ENCODE data around the gene DAZAP1. TPM values are rescaled to one million over a fixed set of nuclear protein-coding genes. Genes with fewer than 3 reads are reported as not detected.

DAZAP1 gene
- total and polyA plus RNA-seq, 2 experiments from 2014 or later: 35.8 to 46.8 TPM

- peaks cover 32% of the 10 kb centered on the region for H3K4me1 ChIP-seq (ENCODE audit: insufficient read depth)
- DNase-seq (ENCODE audit: low spot score): peak; percentile 85
- H3K9me3 ChIP-seq (ENCODE audit: low read depth): no peaks in the 10 kb centered on the region
- peaks cover 50% of the 10 kb centered on the region for H4K20me1 ChIP-seq (ENCODE audit: insufficient read depth, poor library complexity, severe bottlenecking)
- no peak overlapping the region for H3K27ac ChIP-seq
- H3K79me2 ChIP-seq: no peaks in the 10 kb centered on the region
- no peak overlapping the region for H2AFZ ChIP-seq
- H3K36me3 ChIP-seq (replicated peaks; ENCODE audit: insufficient read depth, low read depth): no peaks in the 10 kb centered on the region
- peaks cover 47% of the 10 kb centered on the region for H3K27me3 ChIP-seq
- H3K4me2 ChIP-seq: peak overlapping the region; percentile 73
- TF ChIP-seq EZH2phosphoT487 (IDR thresholded peaks at IDR 0.05; ENCODE audit: low read depth, severe bottlenecking, unreplicated experiment) (peak; percentile 26), EZH2 (IDR thresholded peaks at IDR 0.05; ENCODE audit: borderline replicate concordance) (no peak)
- TF ChIP-seq, protein P1, sequence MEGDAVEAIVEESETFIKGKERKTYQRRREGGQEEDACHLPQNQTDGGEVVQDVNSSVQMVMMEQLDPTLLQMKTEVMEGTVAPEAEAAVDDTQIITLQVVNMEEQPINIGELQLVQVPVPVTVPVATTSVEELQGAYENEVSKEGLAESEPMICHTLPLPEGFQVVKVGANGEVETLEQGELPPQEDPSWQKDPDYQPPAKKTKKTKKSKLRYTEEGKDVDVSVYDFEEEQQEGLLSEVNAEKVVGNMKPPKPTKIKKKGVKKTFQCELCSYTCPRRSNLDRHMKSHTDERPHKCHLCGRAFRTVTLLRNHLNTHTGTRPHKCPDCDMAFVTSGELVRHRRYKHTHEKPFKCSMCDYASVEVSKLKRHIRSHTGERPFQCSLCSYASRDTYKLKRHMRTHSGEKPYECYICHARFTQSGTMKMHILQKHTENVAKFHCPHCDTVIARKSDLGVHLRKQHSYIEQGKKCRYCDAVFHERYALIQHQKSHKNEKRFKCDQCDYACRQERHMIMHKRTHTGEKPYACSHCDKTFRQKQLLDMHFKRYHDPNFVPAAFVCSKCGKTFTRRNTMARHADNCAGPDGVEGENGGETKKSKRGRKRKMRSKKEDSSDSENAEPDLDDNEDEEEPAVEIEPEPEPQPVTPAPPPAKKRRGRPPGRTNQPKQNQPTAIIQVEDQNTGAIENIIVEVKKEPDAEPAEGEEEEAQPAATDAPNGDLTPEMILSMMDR (IDR thresholded peaks at IDR 0.05; ENCODE audit: poor library complexity): peak; percentile 55
- no peaks in the 10 kb centered on the region for H3K9me2 ChIP-seq (replicated peaks; ENCODE audit: insufficient read depth)
- 38% methylated on average over 64 of the region's 83 CpGs for WGBS (ENCODE audit: low lambda C conversion rate, missing lambda C conversion rate)
- H3K4me3 ChIP-seq: no peak overlapping the region
Observed at GRCh38 chr19:1465191-1466016, 58.0 kb downstream of the DAZAP1 start.

DNA sequence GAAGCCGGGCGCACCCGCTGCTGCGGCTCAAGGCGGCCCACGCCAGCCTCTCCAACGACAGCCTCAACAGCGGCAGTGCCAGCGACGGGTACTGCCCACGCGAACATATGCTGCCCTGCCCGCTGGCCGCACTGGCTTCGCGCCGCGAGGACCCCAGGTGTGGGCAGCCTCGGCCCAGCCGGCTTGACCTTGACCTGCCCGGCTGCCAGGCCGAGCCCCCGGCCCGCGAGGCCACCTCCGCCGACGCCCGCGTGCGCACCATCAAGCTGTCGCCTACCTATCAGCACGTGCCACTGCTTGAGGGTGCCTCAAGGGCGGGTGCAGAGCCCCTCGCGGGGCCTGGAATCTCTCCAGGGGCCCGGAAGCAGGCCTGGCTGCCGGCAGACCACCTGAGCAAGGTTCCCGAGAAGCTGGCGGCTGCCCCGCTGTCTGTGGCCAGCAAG is 58.7 kb downstream of the DAZAP1 start:
- WGBS (ENCODE audit: low lambda C conversion rate, missing lambda C conversion rate): 40% methylated on average over 39 of the region's 41 CpGs
- H3K9me2 ChIP-seq (replicated peaks; ENCODE audit: insufficient read depth): no peaks in the 10 kb centered on the region
- no peaks in the 10 kb centered on the region for H3K79me2 ChIP-seq
- peaks cover 38% of the 10 kb centered on the region for H3K4me1 ChIP-seq (ENCODE audit: insufficient read depth)
- peaks cover 57% of the 10 kb centered on the region for H4K20me1 ChIP-seq (ENCODE audit: insufficient read depth, poor library complexity, severe bottlenecking)
- no peak for TF ChIP-seq EZH2phosphoT487 (IDR thresholded peaks at IDR 0.05; ENCODE audit: low read depth, severe bottlenecking, unreplicated experiment)
- no peak for TF ChIP-seq EZH2 (IDR thresholded peaks at IDR 0.05; ENCODE audit: borderline replicate concordance)
- TF ChIP-seq, protein P1 (IDR thresholded peaks at IDR 0.05; ENCODE audit: poor library complexity): no peak
- peaks cover 53% of the 10 kb centered on the region for H3K27me3 ChIP-seq
- peak overlapping the region; percentile 73 for H3K4me2 ChIP-seq
- H3K27ac ChIP-seq: no peak overlapping the region
- no peak for DNase-seq (ENCODE audit: low spot score)
- H3K36me3 ChIP-seq (replicated peaks; ENCODE audit: insufficient read depth, low read depth): no peaks in the 10 kb centered on the region
- H3K9me3 ChIP-seq (ENCODE audit: low read depth): no peaks in the 10 kb centered on the region
- H2AFZ ChIP-seq: no peak overlapping the region
- H3K4me3 ChIP-seq: no peak overlapping the region

DNA sequence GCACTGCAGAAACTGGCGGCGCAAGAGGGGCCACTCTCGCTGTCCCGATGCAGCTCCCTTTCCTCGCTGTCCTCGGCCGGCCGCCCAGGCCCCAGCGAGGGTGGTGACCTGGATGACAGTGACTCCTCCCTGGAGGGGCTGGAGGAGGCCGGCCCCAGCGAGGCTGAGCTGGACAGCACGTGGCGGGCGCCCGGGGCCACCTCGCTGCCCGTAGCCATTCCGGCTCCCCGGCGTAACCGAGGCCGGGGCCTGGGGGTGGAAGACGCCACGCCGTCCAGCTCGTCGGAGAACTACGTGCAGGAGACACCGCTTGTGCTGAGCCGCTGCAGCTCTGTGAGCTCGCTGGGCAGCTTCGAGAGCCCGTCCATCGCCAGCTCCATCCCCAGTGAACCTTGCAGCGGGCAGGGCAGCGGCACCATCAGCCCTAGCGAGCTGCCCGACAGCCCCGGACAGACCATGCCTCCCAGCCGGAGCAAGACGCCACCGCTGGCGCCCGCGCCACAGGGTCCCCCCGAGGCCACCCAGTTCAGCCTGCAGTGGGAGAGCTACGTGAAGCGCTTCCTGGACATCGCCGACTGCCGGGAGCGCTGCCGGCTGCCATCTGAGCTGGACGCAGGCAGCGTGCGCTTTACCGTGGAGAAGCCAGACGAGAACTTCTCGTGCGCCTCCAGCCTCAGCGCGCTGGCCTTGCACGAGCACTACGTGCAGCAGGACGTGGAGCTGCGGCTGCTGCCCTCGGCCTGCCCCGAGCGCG is 59.3 kb downstream of the DAZAP1 start:
- Histone ChIP-seq H3K79me2 (no peaks in the 10 kb centered on the region), H3K27ac (no peak overlapping the region), H2AFZ (no peak overlapping the region), H3K4me1 (ENCODE audit: insufficient read depth) (peaks cover 42% of the 10 kb centered on the region), H4K20me1 (ENCODE audit: insufficient read depth, poor library complexity, severe bottlenecking) (peaks cover 63% of the 10 kb centered on the region), H3K27me3 (peaks cover 59% of the 10 kb centered on the region), H3K9me2 (replicated peaks; ENCODE audit: insufficient read depth) (no peaks in the 10 kb centered on the region), H3K4me2 (peak overlapping the region; percentile 66), H3K36me3 (replicated peaks; ENCODE audit: insufficient read depth, low read depth) (no peaks in the 10 kb centered on the region), H3K4me3 (no peak overlapping the region), H3K9me3 (ENCODE audit: low read depth) (no peaks in the 10 kb centered on the region)
- 21% methylated on average over 68 of the region's 70 CpGs for WGBS (ENCODE audit: low lambda C conversion rate, missing lambda C conversion rate)
- TF ChIP-seq, protein P1 (IDR thresholded peaks at IDR 0.05; ENCODE audit: poor library complexity): no peak
- peak; percentile 93 for TF ChIP-seq EZH2 (IDR thresholded peaks at IDR 0.05; ENCODE audit: borderline replicate concordance)
- peak; percentile 28 for TF ChIP-seq EZH2phosphoT487 (IDR thresholded peaks at IDR 0.05; ENCODE audit: low read depth, severe bottlenecking, unreplicated experiment)
- no peak for DNase-seq (ENCODE audit: low spot score)

All from hepatocyte (in vitro differentiated cells).